Thoracic aorta (tissue), 2 donors: ENCODE measurements around the gene USP4. TPM values are rescaled to one million over a fixed set of nuclear protein-coding genes. Genes with fewer than 3 reads are reported as not detected.

Source experiments
- ATAC-seq: fragments of 150-250 bp; one replicate; pipeline ENCODE4 v1.8.0; 2017; ENCODE audit warnings: low read depth; ENCODE audit not compliant: insufficient number of reproducible peaks, low FRiP score
- DNase-seq: peaks from one replicate; pipeline ENCODE4 v3.0.0-alpha.2; 2020; ENCODE audit warnings: low spot score
- H3K27ac ChIP-seq, 2 donors: fragments of 200-600 bp; sonication (generic); 1 replicate in 1 of 2; 2 replicates in 1 of 2; pipeline ENCODE4 v1.5.1; 2016; ENCODE audit warnings: mild to moderate bottlenecking in 2 of 2, moderate library complexity in 2 of 2
- H3K27me3 ChIP-seq: fragments of 200-600 bp; sonication (generic); replicated peaks from 2 replicates; pipeline ENCODE4 v1.6.0; 2016; ENCODE audit warnings: mild to moderate bottlenecking; ENCODE audit not compliant: insufficient read depth
- H3K36me3 ChIP-seq: fragments of 200-600 bp; sonication (generic); one replicate; pipeline ENCODE4 v1.5.1; 2016
- H3K4me1 ChIP-seq, 2 donors: fragments of 200-600 bp; sonication (generic); 1 replicate in 1 of 2; 2 replicates in 1 of 2; pipeline versions ENCODE4 v1.5.1 to v1.6.0; 2016; ENCODE audit warnings: low read depth in 2 of 2, mild to moderate bottlenecking in 1 of 2; ENCODE audit not compliant: control insufficient read depth in 1 of 2
- H3K4me3 ChIP-seq: fragments of 200-600 bp; sonication (generic); 2 replicates; pipeline ENCODE4 v1.5.1; 2016; ENCODE audit warnings: mild to moderate bottlenecking
- H3K9me3 ChIP-seq: fragments of 200-600 bp; sonication (generic); 2 replicates; pipeline ENCODE4 v1.5.1; 2016
- CTCF ChIP-seq: fragments of 200-600 bp; sonication (generic); IDR thresholded peaks from one replicate; pipeline ENCODE4 v1.5.1; 2019; ENCODE audit warnings: antibody characterized with exemption
- total RNA-seq, 2 donors: library from RNA; depleted of rRNA; stranded (reverse); fragments of >200 nt; gene quantifications; one replicate each; pipeline versions ENCODE4 v1.1.0 to v1.2.3, GENCODE V29; 2016

USP4 gene
- total RNA-seq, 2 donors from 2014 or later: 41.2 to 74.1 TPM

- H3K27ac ChIP-seq: no peak overlapping the region
- no peaks in the 10 kb centered on the region for H3K9me3 ChIP-seq
- DNase-seq (no peak), ATAC-seq (no peak)
- H3K4me1 ChIP-seq: no peaks in the 10 kb centered on the region
- no peaks in the 10 kb centered on the region for H3K27me3 ChIP-seq
- H3K36me3 ChIP-seq: peaks cover 78% of the 10 kb centered on the region
- no peak for TF ChIP-seq CTCF
- H3K4me3 ChIP-seq: no peak overlapping the region
These were observed 15.1 kb downstream of the USP4 start for GRCh38 chr3:49324768-49325167.

- no peak for ATAC-seq
- DNase-seq: no peak
- peaks cover 64% of the 10 kb centered on the region for H3K36me3 ChIP-seq
These were observed 23.0 kb downstream of the USP4 start for GRCh38 chr3:49316696-49317457.

GRCh38 chr3:49313896-49314688 is 25.8 kb downstream of the USP4 start:
- Histone ChIP-seq H3K27ac (no peak overlapping the region), H3K36me3 (peaks cover 47% of the 10 kb centered on the region)
- no peak for TF ChIP-seq CTCF

More at GRCh38 chr3:49316696-49317457, 23.0 kb downstream of the USP4 start:
- Histone ChIP-seq H3K27ac (no peak overlapping the region), H3K27me3 (no peaks in the 10 kb centered on the region), H3K9me3 (no peaks in the 10 kb centered on the region), H3K4me1 (peaks cover 0 to 7% of the 10 kb centered on the region in 2 donors), H3K4me3 (no peak overlapping the region)
- TF ChIP-seq CTCF: no peak

GRCh38 chr3:49311283-49311682 is 28.6 kb downstream of the USP4 start:
- Histone ChIP-seq H3K4me3 (no peak overlapping the region), H3K36me3 (peaks cover 36% of the 10 kb centered on the region), H3K4me1 (peaks cover 0 to 7% of the 10 kb centered on the region in 2 donors), H3K9me3 (no peaks in the 10 kb centered on the region), H3K27me3 (no peaks in the 10 kb centered on the region), H3K27ac (no peak overlapping the region)
- no peak for TF ChIP-seq CTCF
- DNase-seq: no peak
- no peak for ATAC-seq

More at GRCh38 chr3:49313896-49314688, 25.8 kb downstream of the USP4 start:
- Histone ChIP-seq H3K4me1 (peaks cover 0 to 7% of the 10 kb centered on the region in 2 donors), H3K27me3 (no peaks in the 10 kb centered on the region), H3K4me3 (no peak overlapping the region), H3K9me3 (no peaks in the 10 kb centered on the region)
- ATAC-seq (no peak), DNase-seq (no peak)

GRCh38 chr3:49310677-49311076 is 29.2 kb downstream of the USP4 start:
- H3K27ac ChIP-seq: no peak overlapping the region
- DNase-seq (no peak), ATAC-seq (no peak)
- TF ChIP-seq CTCF: no peak
- H3K4me3 ChIP-seq: no peak overlapping the region
- no peaks in the 10 kb centered on the region for H3K27me3 ChIP-seq
- no peaks in the 10 kb centered on the region for H3K9me3 ChIP-seq
- peaks cover 0 to 7% of the 10 kb centered on the region in 2 donors for H3K4me1 ChIP-seq
- peaks cover 36% of the 10 kb centered on the region for H3K36me3 ChIP-seq
